Measurements from ENCODE around the gene KIF3A. TPM values are rescaled to one million over a fixed set of nuclear protein-coding genes. Genes with fewer than 3 reads are reported as not detected.
A peak's percentile ranks its signal among the peaks of the same experiment; 100 is the strongest.

Gene KIF3A
- total RNA-seq = 10 to 100 TPM; 20.0 to 26.9 TPM

- Mint-ChIP-seq H3K27me3 (ENCODE audit: low read depth) (no peaks in the 10 kb centered on the region), H3K4me3 (peak within 1 kb of the TSS; percentile 88 to 91), H3K4me1 (ENCODE audit: low read depth) (peaks cover 44% of the 10 kb centered on the region), H3K36me3 (ENCODE audit: insufficient read depth in 2 of 2) (peaks cover 1 to 2% of the 10 kb centered on the region in 2 donors), H3K9me3 (no peaks in the 10 kb centered on the region), H3K27ac (peak within 1 kb of the TSS; percentile 68)
- DNase-seq (peak; percentile 99), ATAC-seq (replicated peaks in 1 of 2) (peak; percentile 91 to 93)
Measured at GRCh38 chr5:132736853-132737833, at the start of gene KIF3A. TSS of gene KIF3A (minus strand) at chr5:132737546. CDS start at chr5:132737419, 127 bp downstream.

- DNase-seq (no peak), ATAC-seq (replicated peaks in 1 of 2) (no peak)
- Mint-ChIP-seq H3K27me3 (ENCODE audit: low read depth) (peaks cover 36% of the 10 kb centered on the region), H3K9me3 (no peaks in the 10 kb centered on the region), H3K36me3 (ENCODE audit: insufficient read depth in 2 of 2) (no peaks in the 10 kb centered on the region), H3K4me1 (ENCODE audit: low read depth) (no peaks in the 10 kb centered on the region), H3K4me3 (no peak overlapping the region), H3K27ac (no peak overlapping the region)
Measured at GRCh38 chr5:132787076-132787475, 49.7 kb upstream of the KIF3A start.

GRCh38 chr5:132785864-132786263 is 48.5 kb upstream of the KIF3A start:
- H3K27me3 Mint-ChIP-seq (ENCODE audit: low read depth) = peaks cover 44% of the 10 kb centered on the region
- ATAC-seq (replicated peaks in 1 of 2) (no peak), DNase-seq (no peak)
- no peak overlapping the region for H3K27ac Mint-ChIP-seq
- H3K4me1 Mint-ChIP-seq (ENCODE audit: low read depth) = no peaks in the 10 kb centered on the region
- H3K36me3 Mint-ChIP-seq (ENCODE audit: insufficient read depth in 2 of 2) = no peaks in the 10 kb centered on the region
- H3K4me3 Mint-ChIP-seq = no peak overlapping the region
- no peaks in the 10 kb centered on the region for H3K9me3 Mint-ChIP-seq

- Mint-ChIP-seq H3K27me3 (ENCODE audit: low read depth) (peaks cover 45% of the 10 kb centered on the region), H3K27ac (no peak overlapping the region), H3K4me3 (no peak overlapping the region), H3K36me3 (ENCODE audit: insufficient read depth in 2 of 2) (no peaks in the 10 kb centered on the region), H3K9me3 (no peaks in the 10 kb centered on the region), H3K4me1 (ENCODE audit: low read depth) (no peaks in the 10 kb centered on the region)
- ATAC-seq (replicated peaks in 1 of 2) (no peak), DNase-seq (no peak)
Measured at GRCh38 chr5:132785365-132785764, 48.0 kb upstream of the KIF3A start.

GRCh38 chr5:132782101-132782500 is 44.8 kb upstream of the KIF3A start:
- Mint-ChIP-seq H3K4me3 (no peak overlapping the region), H3K9me3 (no peaks in the 10 kb centered on the region), H3K27me3 (ENCODE audit: low read depth) (peaks cover 70% of the 10 kb centered on the region), H3K4me1 (ENCODE audit: low read depth) (peaks cover 5% of the 10 kb centered on the region), H3K36me3 (ENCODE audit: insufficient read depth in 2 of 2) (peaks cover 0 to 2% of the 10 kb centered on the region in 2 donors), H3K27ac (no peak overlapping the region)
- no peak for ATAC-seq (replicated peaks in 1 of 2)
- no peak for DNase-seq

- Mint-ChIP-seq H3K27me3 (ENCODE audit: low read depth) (peaks cover 68% of the 10 kb centered on the region), H3K9me3 (no peaks in the 10 kb centered on the region), H3K4me3 (no peak overlapping the region), H3K27ac (no peak overlapping the region), H3K36me3 (ENCODE audit: insufficient read depth in 2 of 2) (peaks cover 0 to 2% of the 10 kb centered on the region in 2 donors), H3K4me1 (ENCODE audit: low read depth) (peaks cover 5% of the 10 kb centered on the region)
- DNase-seq (no peak), ATAC-seq (replicated peaks in 1 of 2) (no peak)
Measured at GRCh38 chr5:132781029-132781428, 43.7 kb upstream of the KIF3A start.

- Mint-ChIP-seq H3K4me3 (no peak overlapping the region), H3K9me3 (no peaks in the 10 kb centered on the region), H3K36me3 (ENCODE audit: insufficient read depth in 2 of 2) (peaks cover 0 to 2% of the 10 kb centered on the region in 2 donors), H3K27me3 (ENCODE audit: low read depth) (peaks cover 65% of the 10 kb centered on the region), H3K4me1 (ENCODE audit: low read depth) (peaks cover 9% of the 10 kb centered on the region), H3K27ac (no peak overlapping the region)
- ATAC-seq (replicated peaks in 1 of 2) (no peak), DNase-seq (no peak)
Measured at GRCh38 chr5:132780577-132780976, 43.2 kb upstream of the KIF3A start.

- Mint-ChIP-seq H3K4me1 (ENCODE audit: low read depth) (peaks cover 13% of the 10 kb centered on the region), H3K4me3 (no peak overlapping the region), H3K27ac (no peak overlapping the region), H3K9me3 (no peaks in the 10 kb centered on the region), H3K27me3 (ENCODE audit: low read depth) (peaks cover 65% of the 10 kb centered on the region), H3K36me3 (ENCODE audit: insufficient read depth in 2 of 2) (peaks cover 0 to 2% of the 10 kb centered on the region in 2 donors)
- DNase-seq (no peak), ATAC-seq (replicated peaks in 1 of 2) (no peak)
Measured at GRCh38 chr5:132779961-132780360, 42.6 kb upstream of the KIF3A start.

GRCh38 chr5:132778856-132779255 is 41.5 kb upstream of the KIF3A start:
- Mint-ChIP-seq H3K4me3 (peak overlapping the region in 1 of 2 donors; percentile 10), H3K4me1 (ENCODE audit: low read depth) (peaks cover 13% of the 10 kb centered on the region), H3K36me3 (ENCODE audit: insufficient read depth in 2 of 2) (peaks cover 0 to 2% of the 10 kb centered on the region in 2 donors), H3K27ac (no peak overlapping the region), H3K9me3 (no peaks in the 10 kb centered on the region), H3K27me3 (ENCODE audit: low read depth) (peaks cover 65% of the 10 kb centered on the region)
- DNase-seq (no peak), ATAC-seq (replicated peaks in 1 of 2) (no peak)

- H3K27me3 Mint-ChIP-seq (ENCODE audit: low read depth) = peaks cover 61% of the 10 kb centered on the region
- peaks cover 13% of the 10 kb centered on the region for H3K4me1 Mint-ChIP-seq (ENCODE audit: low read depth)
- peaks cover 0 to 2% of the 10 kb centered on the region in 2 donors for H3K36me3 Mint-ChIP-seq (ENCODE audit: insufficient read depth in 2 of 2)
- peak overlapping the region; percentile 43 to 89 for H3K4me3 Mint-ChIP-seq
- no peak for DNase-seq
- no peaks in the 10 kb centered on the region for H3K9me3 Mint-ChIP-seq
- H3K27ac Mint-ChIP-seq = no peak overlapping the region
- ATAC-seq (replicated peaks in 1 of 2) = no peak
Measured at GRCh38 chr5:132778129-132778528, 40.8 kb upstream of the KIF3A start.

GRCh38 chr5:132777209-132778069 is 40.1 kb upstream of the KIF3A start, which contains the start of gene SEPTIN8:
TSS of gene SEPTIN8 (minus strand) at chr5:132777239. CDS start at chr5:132777137, 102 bp downstream.
- Mint-ChIP-seq H3K27ac (no peak within 1 kb of the TSS), H3K27me3 (ENCODE audit: low read depth) (peaks cover 56% of the 10 kb centered on the region), H3K4me3 (peak within 1 kb of the TSS; percentile 61 to 89), H3K4me1 (ENCODE audit: low read depth) (peaks cover 13% of the 10 kb centered on the region), H3K9me3 (no peaks in the 10 kb centered on the region), H3K36me3 (ENCODE audit: insufficient read depth in 2 of 2) (peaks cover 0 to 2% of the 10 kb centered on the region in 2 donors)
- DNase-seq (peak; percentile 60 to 75), ATAC-seq (replicated peaks in 1 of 2) (peak; percentile 80 to 85)

GRCh38 chr5:132776938-132777208 is 39.5 kb upstream of the KIF3A start:
- ATAC-seq (replicated peaks in 1 of 2) (no peak), DNase-seq (no peak)
- Mint-ChIP-seq H3K27ac (no peak overlapping the region), H3K4me3 (no peak overlapping the region), H3K36me3 (ENCODE audit: insufficient read depth in 2 of 2) (peaks cover 0 to 2% of the 10 kb centered on the region in 2 donors), H3K27me3 (ENCODE audit: low read depth) (peaks cover 52% of the 10 kb centered on the region), H3K9me3 (no peaks in the 10 kb centered on the region), H3K4me1 (ENCODE audit: low read depth) (peaks cover 13% of the 10 kb centered on the region)

Measured in activated T-cell treated with anti-CD3 and anti-CD28 coated beads, Interleukin-2, amount 50 U/mL, for 72 hours (primary cell).